Stimulated activated CD4-positive, alpha-beta T cell treated with anti-CD3 and anti-CD28 coated beads, Interleukin-1b, Interleukin-23, amount 100 ng/mL, for 1 hour (primary cell): ENCODE measurements around the gene NAALADL2.
"Not testable (repeated sequence)": the region's sequence is repeated elsewhere in the genome, so short reads cannot be mapped to it uniquely, and the experiment has no call there.

ENCODE experiments used
- DNase-seq, 2 donors: peaks; one replicate each; pipeline ENCODE4 v3.0.0-alpha.2; 2020; ENCODE audit warnings: low read depth in 2 of 2

The NAALADL2 gene

DNA sequence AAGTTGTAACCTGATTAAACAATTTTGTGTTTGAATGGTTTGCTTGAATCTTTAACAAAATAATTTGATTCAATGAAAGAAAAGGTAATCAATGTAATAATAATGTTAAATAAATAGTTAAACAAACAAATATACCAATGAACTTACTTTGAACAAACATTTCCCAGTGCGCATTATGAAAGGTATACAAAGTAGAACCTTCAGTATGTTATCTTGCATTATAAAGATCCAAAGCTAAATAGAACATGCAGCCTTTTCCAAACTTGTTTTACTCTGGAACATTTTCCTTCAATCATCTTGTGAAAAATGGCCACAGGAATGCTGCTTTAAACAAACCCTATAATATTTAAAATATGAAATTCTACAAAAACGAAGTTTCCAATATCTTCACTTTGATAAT lies 620.0 kb downstream of the NAALADL2 start:
- no peak for DNase-seq

DNA sequence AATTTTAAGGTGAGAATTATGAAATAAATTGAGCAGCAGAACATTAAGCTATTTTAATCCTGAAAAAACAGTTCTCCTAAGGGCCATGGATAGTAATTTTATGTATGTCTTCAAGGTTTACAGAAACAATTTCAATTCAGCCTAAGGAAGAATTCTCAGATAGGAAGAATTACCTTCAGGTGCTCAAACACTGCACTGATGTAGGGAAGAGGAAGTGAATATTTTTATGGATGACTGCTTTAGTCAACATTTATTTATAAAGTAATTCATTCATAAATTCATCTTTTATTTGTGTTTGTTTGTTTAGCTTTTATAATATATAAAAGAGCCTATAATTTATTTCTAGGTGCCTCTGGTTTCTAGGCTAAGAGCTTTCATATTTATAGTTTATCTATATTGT lies 620.7 kb downstream of the NAALADL2 start:
- DNase-seq, result no peak

DNA sequence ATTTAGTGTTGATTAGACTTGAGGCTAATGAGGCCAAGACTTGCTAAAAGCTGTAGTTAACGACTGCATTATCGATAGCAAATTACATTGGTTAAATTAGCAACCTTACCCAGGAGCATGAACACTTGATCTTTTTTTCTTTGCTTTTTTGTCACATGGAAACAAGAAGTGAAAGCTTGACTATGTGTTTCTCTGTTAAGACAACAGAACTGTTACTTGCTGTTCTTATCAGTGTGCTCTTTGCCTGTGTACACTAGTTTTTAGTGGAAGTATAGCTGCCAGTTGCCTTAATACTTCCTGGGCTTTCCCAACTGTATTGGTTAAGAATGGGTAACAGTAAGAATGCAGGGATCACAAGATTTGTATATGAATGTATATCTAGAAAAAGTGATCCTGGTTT lies 625.5 kb downstream of the NAALADL2 start:
- DNase-seq, result no peak

DNA sequence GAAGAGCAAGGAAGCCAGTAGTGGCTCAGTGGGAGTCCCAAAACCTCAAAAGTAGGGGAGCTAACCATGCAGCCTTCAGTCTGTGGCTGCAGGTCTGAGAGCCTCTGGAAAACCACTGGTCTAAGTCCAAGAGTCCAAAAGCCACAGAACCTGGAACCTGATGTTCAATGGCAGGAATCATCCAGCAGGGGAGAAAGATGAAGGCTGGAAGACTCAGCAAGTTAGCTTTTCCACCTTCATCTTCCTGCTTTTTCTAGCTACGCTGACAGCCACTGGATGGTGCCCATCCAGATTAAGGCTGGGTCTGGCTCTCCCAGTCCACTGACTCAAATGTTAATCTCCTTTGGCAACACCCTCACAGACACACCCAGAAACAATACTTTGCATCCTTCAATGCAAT lies 626.3 kb downstream of the NAALADL2 start:
- no peak for DNase-seq

DNA sequence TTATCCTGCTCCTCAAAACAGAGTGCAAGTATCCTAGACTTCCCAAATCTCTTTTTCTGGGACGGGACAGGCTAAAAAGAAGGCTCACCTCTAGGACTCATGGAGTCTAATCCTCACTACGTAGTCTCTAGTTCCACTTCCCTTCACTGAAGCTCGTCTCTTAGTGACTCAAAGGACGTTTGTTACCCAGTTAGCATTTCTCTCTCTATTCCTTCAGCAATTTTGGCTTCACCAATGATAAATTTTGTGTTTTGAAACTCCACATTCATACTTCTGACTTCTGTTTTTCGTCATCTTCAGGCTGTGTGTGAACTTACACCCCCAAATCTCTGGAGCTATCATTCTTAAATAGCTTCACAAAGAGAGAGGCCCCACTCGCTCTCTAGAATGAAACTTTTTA lies 627.1 kb downstream of the NAALADL2 start:
- DNase-seq, result no peak

DNA sequence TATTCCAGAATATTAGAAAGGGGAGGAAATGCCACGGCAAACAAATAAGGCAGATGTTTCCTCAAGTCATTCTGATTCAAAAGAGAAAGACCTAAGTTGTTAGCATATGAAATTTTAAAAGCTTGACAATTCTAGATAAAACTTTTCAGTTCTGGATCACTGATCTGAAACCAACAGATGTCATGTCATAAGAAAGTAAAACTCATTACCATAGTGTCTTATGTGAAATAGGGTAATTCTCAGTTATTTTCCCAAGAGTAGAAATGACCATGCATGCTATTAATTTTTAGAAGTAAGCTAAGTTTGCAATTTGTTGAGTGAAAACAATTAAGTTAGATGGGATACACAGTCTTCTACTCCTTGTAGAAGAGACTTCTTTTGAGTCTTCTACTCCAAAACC lies 630.3 kb downstream of the NAALADL2 start:
- DNase-seq, result no peak

DNA sequence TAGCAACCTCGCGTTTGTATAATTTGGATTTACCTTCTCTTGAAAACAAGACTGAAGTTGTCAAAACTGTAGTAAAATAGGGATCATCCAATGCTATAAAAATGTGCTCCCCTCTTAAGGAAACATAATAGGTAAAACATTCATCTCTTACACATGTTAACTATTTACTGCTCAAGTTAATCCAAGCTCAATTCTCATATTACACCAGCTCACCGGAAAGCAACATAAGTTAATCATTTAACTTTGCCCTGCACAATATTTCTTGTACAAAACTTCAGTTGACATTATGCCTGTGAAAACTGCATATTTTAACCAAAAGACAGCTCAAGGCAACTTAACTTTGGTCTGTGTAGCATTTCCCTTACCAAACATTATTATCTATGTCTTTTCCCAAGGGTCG lies 634.2 kb downstream of the NAALADL2 start:
- no peak for DNase-seq

DNA sequence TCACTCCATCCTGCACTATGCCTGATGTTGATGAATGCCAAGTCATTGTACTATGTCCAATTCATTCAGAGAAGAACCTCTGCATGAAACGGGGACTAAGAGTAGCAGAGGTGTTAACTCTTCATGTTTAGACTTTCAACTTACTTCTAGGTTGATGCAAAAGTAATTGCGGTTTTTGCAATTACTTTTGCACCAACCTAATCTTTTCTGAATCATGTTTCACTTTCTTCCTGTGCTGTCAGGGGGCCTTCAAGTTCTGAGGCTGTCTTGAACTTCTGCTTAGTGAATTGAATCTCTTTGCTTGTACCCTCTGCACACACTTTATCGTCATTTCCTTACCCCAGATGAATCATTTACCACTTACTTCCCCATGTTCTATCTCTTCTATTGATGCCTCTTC lies 636.2 kb downstream of the NAALADL2 start:
- DNase-seq, result no peak

DNA sequence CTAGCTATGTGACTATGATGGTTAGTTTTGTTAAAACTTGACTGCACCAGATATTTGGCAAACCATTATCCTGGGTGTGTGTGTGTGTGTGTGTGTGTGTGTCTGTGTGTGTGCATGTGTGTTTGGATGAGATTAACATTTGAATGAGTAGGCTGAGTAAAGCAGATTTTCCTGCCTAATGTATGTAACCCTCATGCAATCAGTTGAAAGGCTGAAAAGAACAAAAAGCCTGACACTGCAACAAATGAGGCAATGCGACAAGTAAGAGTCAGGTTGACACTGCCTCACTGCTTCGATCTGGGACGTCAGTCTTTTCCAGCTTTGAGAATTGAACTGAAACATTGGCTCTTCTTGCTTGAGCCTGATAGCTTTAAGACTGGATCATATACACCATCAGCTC lies 643.0 kb downstream of the NAALADL2 start:
- no peak for DNase-seq

DNA sequence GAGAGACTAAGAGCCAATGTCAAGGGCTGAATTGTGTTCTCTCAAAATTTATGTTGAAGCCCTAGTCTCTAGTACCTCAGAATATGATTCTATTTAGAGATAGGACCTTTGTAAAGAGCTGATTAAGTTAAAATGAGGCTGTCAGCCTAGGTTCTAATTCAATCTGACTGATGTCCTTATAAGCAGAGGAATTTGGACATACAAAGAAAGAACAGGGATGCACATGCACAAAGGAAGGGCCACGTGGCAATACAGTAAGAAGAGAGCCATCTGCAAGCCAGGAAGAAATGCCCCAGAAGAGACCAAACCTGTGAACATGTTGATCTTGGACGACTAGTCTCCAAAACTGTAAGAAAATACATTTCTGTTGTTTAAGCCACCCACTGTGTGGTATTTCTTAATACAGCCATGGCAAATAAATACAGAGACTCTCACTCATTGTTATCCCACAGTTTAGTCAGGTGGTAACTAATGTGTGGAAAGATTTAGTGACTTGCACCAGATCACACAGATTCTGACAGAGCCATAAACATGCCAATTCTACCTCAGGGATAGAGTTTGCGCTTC lies 652.2 kb downstream of the NAALADL2 start:
- no peak for DNase-seq

DNA sequence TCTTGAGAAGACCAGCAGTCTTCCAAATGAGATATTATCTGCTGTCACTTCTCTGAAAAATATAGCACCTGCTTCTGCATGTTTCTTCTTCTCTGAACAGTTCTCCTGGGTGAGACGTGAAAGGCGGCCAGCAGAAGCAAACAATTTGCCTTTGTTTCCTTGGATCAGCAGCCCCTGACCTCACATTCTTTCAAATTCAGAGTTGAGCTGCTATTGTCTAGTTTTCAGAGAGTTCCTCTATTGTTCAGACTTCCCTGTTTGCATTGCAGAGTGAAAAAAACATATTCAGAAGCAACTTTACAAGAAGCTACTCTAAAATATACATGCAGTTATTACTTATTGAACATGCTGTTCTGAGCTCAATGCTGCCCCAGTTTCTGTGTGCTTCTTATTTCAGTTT lies 653.6 kb downstream of the NAALADL2 start:
- no peak for DNase-seq

DNA sequence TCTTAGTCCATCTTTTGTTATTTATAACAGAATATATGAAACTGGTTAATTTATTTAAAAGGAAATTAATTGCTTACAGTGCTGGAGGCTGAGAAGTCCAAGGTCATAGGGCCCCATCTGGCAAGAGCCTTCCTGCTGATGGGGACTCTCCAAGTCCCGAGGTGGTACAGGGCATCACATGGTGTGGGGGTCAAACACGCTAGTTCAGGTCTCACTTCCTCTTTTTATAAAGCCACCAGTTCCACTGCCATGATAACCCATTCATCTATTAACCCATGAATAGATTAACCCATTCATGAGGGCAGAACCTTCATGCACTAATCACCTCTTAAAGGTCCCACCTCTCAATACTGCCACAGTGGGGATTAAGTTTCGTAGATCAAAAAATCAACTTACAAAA lies 659.3 kb downstream of the NAALADL2 start:
- no peak for DNase-seq

DNA sequence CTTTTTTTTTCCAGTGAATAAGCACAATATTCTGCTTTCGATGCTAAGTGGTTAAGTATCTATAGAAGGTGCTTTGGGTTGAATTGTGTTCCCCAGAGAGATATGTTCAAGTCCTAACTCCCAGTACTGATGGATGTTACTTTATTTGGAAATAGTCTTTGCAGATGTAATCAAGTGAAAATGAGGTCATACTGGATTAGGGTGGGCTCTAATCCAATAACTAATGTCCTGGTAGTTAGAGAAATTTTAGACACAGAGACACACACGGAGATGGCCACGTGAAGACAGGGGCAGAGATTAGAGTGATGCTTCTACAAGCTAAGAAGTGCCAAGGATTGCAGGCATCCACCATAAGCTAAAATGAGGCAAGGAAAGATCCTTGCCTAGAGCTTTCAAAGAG lies 662.3 kb downstream of the NAALADL2 start:
- no peak for DNase-seq

DNA sequence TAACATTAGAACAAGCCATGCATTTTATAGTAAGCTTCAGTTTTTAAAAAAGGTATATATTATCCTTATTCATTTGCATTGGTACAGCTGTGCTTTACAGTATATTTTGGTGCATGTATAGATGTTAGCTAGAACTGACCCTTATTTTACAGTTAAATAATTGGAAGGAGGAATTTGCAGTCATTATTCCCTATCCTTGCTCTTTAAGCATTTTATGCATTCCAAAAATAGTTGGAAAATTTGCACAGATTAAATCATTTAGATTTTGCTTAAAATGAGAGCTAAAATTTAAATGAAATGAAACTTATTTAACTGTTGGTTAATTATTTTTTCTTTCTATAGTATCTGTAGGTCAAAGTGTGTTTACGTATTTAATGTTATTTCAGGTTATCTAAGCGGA lies 667.1 kb downstream of the NAALADL2 start:
- no peak for DNase-seq

DNA sequence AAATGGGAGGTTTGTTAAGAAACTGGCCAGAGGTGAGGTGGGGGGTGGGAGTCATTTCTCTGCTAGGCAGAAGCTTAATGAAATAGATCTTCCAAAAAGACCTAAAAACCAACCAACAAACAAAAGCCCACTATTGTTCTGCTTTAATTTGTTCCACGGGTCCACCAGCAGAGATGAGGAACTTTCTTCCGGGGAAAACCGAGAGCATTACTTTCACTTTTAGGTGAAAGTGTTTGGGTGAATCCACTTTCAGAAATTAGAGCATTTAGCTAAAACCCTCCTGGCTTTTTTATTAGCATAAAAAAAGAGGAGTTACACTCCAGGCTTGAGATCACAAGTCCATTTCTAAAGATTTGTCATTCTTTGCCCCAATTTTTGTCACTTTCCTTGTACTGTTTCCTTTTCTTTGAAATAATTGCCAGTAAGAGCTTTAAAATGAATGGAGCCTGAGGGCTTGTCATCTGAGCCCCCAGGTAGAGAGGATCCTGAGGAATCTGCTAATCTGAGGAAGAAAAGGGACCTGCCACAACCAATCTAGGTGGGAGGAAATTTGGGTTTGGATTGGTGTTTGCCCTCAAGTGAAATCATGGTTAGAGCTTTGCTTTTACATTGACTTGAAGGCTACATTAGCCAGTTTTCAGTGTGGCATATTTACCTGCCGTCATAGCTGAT lies 667.6 kb downstream of the NAALADL2 start:
- DNase-seq, result no peak

DNA sequence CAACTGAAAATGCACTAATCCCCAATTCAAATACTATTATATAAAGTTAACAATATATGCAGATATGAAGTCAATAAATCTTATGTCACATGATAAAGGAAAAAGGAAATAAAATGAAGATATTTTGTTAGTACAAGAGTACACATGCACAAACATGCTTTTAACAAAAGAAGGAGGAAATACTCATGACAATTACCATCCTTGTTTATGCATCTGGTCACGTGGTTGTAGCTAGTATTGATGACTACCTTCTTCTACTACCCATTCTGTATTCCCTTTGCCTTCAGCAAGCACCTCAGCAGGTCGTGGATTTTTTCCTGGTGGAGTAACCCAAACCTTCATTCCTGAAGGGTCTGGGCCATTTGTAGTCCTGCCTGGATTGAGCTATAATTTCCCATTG lies 669.6 kb downstream of the NAALADL2 start:
- not testable (repeated sequence) for DNase-seq

DNA sequence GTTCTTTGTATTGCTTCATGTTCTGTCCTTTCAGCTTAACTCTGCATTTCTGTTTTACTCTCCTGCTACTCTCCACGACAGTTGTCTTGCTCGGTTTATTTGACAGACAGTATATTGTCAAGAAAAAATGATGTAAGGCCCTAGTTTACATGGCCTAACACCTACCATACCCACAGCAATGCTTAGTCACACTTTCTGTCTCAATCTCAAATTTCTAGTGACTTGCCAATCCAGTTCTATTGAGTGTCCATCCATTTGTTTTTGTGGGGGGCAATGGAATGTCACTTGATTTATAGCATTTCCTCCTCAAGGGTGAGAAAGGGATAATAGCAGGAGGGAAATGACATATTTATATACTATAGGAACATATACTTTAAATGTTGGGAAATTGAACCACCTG lies 676.2 kb downstream of the NAALADL2 start:
- DNase-seq, result no peak

DNA sequence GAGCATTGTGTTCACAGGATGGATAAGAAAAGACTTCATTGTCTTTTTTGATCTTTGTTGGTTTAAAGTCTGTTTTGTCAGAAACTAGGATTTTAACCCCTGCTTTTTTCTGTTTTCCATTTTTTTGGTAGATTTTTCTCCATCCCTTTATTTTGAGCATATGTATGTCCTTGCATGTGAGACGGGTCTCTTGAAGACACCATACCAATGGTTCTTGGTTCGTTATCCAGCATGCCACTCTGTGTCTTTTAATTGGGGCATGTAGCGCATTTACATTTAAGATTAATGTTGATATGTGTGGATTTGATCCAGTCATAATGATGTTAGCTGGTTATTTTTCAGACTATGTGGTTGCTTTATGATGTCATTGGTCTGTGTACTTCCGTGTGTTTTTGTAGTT lies 687.0 kb downstream of the NAALADL2 start:
- no peak for DNase-seq

DNA sequence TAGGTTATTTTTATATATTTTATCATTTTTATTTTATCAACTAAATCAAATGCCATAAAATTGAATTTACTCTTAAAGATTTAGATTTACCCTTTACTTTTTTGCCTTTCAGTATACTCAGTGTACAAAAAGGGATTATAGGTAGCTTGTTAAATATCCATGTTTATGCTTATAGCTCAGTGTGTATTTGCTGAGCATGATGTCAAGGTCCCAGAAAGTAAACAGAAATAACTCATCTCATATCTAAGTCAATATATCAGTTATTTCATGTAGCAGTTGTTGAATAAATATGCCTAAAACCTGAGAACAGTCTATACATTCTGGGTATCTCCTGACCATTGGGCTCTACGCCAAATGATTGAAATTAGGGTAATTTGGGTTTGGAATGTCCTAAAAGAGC lies 693.8 kb downstream of the NAALADL2 start:
- no peak for DNase-seq

DNA sequence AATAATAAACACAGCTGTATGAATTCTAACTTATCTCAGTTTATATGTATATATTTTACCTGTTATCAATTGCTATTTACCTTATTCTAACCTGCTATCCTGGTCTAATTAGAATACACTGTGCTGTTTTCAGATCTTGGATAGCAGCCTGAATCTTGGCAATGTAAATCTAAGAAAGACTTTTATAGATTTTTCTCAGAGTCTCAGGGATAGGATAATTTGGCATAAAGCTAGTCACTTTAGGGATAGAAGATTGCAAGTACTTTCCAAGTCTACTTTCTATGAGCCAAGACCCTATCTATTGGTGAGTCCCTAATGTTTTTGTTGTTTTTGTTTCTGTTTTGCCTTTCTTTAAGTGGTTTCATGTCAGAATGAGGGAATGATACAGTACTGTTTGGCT lies 695.7 kb downstream of the NAALADL2 start:
- DNase-seq, result no peak

DNA sequence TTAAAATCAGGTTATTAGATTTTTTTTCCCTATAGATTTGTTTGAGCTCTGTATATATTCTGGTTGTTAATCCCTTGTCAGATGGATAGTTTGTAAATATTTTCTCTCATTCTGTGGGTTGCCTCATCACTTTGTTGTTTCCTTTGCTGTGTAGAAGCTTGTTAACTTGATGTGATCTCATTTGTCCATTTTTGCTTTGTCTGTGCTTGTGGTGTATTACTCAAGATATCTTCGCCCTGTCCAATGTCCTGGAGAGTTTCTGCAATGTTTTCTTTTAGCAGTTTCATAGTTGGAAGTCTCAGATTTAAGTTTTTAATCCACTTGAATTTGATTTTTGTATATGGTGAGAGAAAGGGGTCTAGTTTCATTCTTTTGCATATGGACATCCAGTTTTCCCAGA lies 699.1 kb downstream of the NAALADL2 start:
- DNase-seq, result no peak

DNA sequence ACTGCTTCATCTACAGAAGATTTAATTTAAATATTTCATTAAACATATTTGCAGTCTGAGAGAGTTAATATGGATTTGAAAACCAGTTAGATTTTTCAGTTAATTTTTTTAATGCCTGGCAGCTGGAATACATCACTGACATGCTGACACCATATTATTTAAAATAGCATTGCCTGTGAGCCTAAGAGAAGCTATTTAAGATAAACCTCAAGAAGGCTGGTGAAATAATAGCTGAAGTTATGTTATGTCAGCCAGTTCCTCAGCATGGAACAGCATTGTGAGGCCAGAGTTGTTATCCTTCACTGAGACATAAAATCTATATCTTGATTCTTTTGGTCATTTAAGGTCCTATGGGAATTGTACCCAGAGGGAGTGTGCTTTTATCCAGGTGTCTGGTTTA lies 705.2 kb downstream of the NAALADL2 start:
- DNase-seq, result no peak

DNA sequence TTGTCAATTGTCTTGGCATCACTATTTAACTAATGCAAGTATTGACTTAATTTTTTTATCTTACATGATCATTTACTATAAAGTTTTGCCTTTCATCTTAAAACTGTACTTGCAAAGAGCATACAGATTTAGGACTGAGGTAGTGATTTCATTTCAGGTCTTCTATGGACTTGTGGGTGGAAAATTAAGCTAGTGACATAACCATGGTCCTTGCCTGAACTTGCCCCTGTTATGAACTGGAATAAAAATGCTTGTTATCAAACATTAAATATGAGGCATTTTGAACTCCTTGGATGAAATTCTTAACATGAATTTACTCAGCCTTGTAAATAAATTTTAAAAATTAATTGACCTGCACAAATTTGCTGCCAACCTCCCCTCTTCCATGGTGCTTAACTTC lies 712.0 kb downstream of the NAALADL2 start:
- no peak for DNase-seq

DNA sequence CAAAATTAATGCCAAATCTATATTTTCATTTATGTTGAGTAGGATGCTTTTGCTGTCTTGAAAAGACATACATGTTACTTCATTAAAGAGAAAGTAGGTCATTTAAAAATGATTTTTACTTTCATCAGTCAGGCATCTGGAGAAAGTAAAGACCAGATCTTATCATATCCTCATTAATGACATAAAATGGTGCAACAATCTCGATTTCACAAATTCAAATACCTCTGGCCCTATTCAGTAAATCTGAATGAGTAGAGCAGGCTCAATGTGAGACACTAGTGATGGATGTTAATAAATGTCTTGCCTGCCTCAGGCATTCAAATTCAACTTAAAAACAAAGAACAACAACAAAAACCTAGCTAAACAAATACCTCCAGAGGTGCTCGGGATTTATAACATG lies 714.1 kb downstream of the NAALADL2 start:
- DNase-seq, result no peak
